ENCODE measurements around the gene NTNG2.

The NTNG2 gene

DNA sequence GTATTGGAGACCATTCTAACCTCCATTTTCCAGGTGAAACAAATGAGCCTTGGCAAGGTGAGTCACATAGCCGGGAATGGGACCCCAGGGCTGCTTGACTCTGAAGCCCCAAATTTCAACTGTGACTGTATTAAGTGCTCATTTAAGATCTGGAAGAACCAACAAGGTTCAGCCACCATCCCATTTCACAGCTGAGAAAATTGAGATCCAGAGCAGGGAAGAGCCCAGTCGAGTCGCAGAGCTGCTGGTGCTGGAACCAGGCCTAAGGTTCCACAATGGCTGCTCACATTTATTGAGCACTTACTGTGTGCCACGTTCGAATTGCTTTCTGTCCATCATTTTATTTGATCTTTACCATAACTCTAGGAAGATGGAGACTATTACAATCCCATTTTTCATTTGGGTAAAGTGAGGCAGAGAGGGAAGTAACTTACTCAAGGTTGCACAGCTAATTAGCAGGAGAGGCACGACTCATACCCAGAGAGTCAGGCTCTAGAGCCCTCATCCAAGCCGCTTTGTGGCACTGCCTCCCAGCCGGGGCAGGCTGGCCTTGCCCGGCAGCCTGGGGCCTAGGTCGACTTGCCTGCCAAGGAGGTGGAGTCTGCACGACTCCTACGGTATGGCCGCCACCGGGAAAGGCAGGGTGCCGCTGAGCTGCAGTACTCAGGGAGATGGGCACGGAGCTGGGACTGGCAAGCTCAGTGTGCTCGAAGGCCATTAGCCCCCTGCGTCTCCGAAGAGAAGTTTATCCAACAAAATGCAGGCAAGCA is 4.3 kb upstream of the NTNG2 start:
- H3K4me3 ChIP-seq (ENCODE audit: low read length in 2 of 2): no peak overlapping the region
- no peaks in the 10 kb centered on the region for H3K36me3 ChIP-seq (ENCODE audit: control insufficient read depth in 2 of 2, insufficient read depth in 2 of 2, low read length in 2 of 2)
- peaks cover 19 to 48% of the 10 kb centered on the region in 2 donors for H3K27me3 ChIP-seq (ENCODE audit: control insufficient read depth in 2 of 2, insufficient read depth in 2 of 2, low read length in 2 of 2)
- no peak overlapping the region for H3K9ac ChIP-seq (ENCODE audit: low read depth in 1 of 2, low read length in 2 of 2)
- no peaks in the 10 kb centered on the region for H3K9me3 ChIP-seq (ENCODE audit: control insufficient read depth in 2 of 2, low read length in 2 of 2)
- H3K4me1 ChIP-seq (ENCODE audit: control insufficient read depth in 2 of 2, insufficient read depth in 2 of 2, low read length in 2 of 2): peaks cover 1 to 2% of the 10 kb centered on the region in 2 donors
- no peak overlapping the region for H3K27ac ChIP-seq (ENCODE audit: low read depth in 2 of 2, low read length in 2 of 2)

DNA sequence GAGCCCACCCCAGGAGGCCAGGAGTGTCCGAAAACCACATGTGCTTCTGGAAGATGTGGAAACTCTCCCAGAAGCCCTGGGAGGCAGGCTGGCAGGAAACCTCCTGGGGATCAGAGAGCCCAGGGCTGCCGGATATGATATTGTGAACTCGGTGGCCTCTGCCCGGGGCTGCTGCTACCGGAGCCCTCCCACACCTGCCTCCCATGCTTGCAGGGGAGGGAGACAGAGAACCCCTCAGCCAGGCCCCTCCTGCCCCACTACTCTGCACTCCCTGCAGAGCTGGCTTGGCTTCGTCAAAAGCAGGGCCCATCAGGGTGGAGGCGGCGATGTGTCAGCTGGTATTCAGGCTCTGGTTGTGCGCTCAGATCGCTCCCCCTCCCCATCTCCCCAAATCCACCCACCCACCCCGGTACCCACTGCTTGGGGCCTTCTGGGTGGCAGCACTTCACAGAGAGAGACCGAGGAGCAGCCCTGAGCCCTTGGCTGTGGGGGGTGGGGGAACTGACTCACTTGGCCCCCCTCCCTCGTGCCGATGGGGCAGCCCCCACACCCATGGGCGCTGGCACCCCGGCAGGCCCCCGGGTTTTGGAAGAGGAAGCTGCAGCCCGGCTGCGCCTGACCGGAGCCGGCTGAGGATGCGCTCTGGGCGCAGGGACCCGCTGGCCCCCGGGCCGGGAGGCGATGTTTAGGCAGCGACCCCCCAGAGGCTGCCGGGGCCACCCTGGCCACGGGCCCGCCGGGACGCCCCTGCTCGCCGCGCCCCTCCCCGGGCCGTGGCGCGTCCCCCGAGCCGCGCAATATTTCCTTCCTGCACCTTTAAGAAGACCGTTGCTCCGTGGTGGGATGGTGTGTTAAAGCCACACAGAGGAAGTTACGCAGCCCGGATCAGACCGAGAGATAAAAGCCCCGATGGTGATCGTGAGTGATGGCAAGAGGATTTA is 786 bp upstream of the NTNG2 start:
- Histone ChIP-seq H3K4me3 (ENCODE audit: low read length in 2 of 2) (peak overlapping the region; percentile 30 to 68), H3K27me3 (ENCODE audit: control insufficient read depth in 2 of 2, insufficient read depth in 2 of 2, low read length in 2 of 2) (peaks cover 34 to 51% of the 10 kb centered on the region in 2 donors), H3K9ac (ENCODE audit: low read depth in 1 of 2, low read length in 2 of 2) (no peak overlapping the region), H3K4me1 (ENCODE audit: control insufficient read depth in 2 of 2, insufficient read depth in 2 of 2, low read length in 2 of 2) (peaks cover 3 to 5% of the 10 kb centered on the region in 2 donors), H3K27ac (ENCODE audit: low read depth in 2 of 2, low read length in 2 of 2) (no peak overlapping the region), H3K9me3 (ENCODE audit: control insufficient read depth in 2 of 2, low read length in 2 of 2) (no peaks in the 10 kb centered on the region), H3K36me3 (ENCODE audit: control insufficient read depth in 2 of 2, insufficient read depth in 2 of 2, low read length in 2 of 2) (no peaks in the 10 kb centered on the region)

DNA sequence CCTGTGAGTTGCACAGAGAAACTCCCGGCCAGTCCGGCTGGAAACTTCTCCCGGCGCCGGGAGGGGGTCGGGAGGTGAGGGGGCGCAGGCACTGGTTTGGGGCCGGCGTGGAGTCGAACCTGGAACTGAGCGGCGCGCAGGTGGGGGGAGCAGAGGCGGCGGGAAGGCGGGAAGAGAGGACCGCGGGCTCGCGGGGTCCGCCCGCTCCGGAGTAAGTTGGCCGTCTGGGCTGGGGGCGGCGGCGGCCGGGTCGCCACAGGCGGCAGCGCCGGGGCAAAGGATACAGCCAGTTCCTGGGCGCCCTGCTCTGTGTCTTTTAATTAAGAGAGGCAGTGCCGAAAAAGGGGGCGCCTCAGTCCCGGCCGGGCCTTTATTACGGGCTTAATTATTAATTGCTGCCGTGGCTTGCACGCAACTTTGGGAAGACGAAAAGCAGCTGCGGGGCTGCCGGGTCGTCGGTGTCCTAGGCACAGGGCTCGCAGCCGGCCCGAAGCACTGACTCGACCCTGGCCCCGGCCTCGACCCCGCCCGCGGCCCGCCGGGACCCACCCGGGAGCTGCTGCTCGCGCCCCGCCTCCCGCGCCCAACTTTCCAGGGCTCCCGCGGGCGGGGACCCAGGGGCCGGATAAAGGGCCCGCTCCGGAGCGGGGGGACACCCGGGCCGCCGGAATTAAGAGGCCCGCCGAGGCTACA is 1.1 kb downstream of the NTNG2 start:
- no peak overlapping the region for H3K9ac ChIP-seq (ENCODE audit: low read depth in 1 of 2, low read length in 2 of 2)
- H3K9me3 ChIP-seq (ENCODE audit: control insufficient read depth in 2 of 2, low read length in 2 of 2): no peaks in the 10 kb centered on the region
- H3K27me3 ChIP-seq (ENCODE audit: control insufficient read depth in 2 of 2, insufficient read depth in 2 of 2, low read length in 2 of 2): peaks cover 39 to 63% of the 10 kb centered on the region in 2 donors
- peaks cover 3 to 5% of the 10 kb centered on the region in 2 donors for H3K4me1 ChIP-seq (ENCODE audit: control insufficient read depth in 2 of 2, insufficient read depth in 2 of 2, low read length in 2 of 2)
- H3K4me3 ChIP-seq (ENCODE audit: low read length in 2 of 2): peak overlapping the region in 1 of 2 donors; percentile 46
- no peak overlapping the region for H3K27ac ChIP-seq (ENCODE audit: low read depth in 2 of 2, low read length in 2 of 2)
- H3K36me3 ChIP-seq (ENCODE audit: control insufficient read depth in 2 of 2, insufficient read depth in 2 of 2, low read length in 2 of 2): no peaks in the 10 kb centered on the region

DNA sequence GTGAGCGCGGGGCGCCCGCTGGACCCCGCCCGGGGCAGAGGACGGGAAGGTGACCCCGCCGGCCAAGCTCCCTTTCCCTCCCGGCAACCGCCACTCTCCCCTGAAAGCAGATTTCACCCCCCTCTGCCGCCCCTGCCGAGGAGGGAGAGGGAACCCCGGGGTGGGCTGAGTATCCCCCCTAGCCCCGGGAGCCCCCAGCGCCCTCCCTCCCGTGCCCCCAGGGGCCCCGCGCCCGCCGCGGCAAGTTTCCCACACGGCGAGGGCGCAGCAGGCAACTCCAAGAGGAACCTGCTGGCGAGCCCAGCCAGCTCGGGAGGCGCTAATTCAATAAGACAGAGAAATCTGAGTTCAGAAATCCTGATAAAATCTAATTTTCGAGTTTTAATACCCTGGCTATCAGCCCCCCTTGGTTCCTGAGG is 1.6 kb downstream of the NTNG2 start:
- Histone ChIP-seq H3K9me3 (ENCODE audit: control insufficient read depth in 2 of 2, low read length in 2 of 2) (no peaks in the 10 kb centered on the region), H3K27me3 (ENCODE audit: control insufficient read depth in 2 of 2, insufficient read depth in 2 of 2, low read length in 2 of 2) (peaks cover 36 to 58% of the 10 kb centered on the region in 2 donors), H3K4me3 (ENCODE audit: low read length in 2 of 2) (no peak overlapping the region), H3K9ac (ENCODE audit: low read depth in 1 of 2, low read length in 2 of 2) (no peak overlapping the region), H3K27ac (ENCODE audit: low read depth in 2 of 2, low read length in 2 of 2) (no peak overlapping the region), H3K36me3 (ENCODE audit: control insufficient read depth in 2 of 2, insufficient read depth in 2 of 2, low read length in 2 of 2) (no peaks in the 10 kb centered on the region), H3K4me1 (ENCODE audit: control insufficient read depth in 2 of 2, insufficient read depth in 2 of 2, low read length in 2 of 2) (peaks cover 3 to 5% of the 10 kb centered on the region in 2 donors)

DNA sequence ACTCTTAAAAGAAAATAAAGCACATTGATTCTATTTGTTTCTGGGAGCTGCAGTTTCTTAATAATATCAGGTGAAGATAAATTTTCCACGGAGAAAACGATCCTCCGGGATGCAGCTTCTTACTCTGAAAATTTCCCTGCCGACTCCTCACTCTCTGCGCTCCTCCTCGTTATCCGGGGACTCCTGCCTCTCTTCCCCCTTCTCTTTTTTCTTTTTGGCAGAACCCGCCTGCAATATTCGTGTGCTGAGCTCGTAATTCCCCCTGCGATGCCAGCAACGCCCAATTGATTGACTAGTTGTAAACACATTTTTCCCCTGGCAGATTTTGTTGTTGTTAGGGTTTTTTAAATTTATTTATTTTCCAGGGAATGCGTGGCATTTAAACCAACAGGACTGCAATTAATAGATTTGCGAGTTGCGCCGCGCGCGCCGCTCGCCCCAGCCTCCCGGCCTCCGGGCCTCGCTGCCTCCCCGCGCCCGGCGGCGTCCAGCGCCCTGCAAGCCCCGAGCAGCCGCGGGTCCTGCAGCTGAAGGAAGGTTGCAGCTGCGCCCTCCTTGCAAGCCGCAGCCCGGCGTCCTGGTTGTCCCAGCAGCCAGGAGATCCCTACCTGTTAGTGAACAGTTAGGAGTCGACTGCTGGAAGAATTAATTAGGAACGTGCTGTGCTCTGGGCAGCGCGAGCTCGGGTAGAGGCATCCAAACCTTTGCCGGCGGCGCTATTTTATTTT is 2.2 kb downstream of the NTNG2 start:
- Histone ChIP-seq H3K4me1 (ENCODE audit: control insufficient read depth in 2 of 2, insufficient read depth in 2 of 2, low read length in 2 of 2) (peaks cover 3 to 5% of the 10 kb centered on the region in 2 donors), H3K27me3 (ENCODE audit: control insufficient read depth in 2 of 2, insufficient read depth in 2 of 2, low read length in 2 of 2) (peaks cover 35 to 56% of the 10 kb centered on the region in 2 donors), H3K9me3 (ENCODE audit: control insufficient read depth in 2 of 2, low read length in 2 of 2) (no peaks in the 10 kb centered on the region)

GRCh38 chr9:132164604-132165362 is 2.9 kb downstream of the NTNG2 start:
- Histone ChIP-seq H3K36me3 (ENCODE audit: control insufficient read depth in 2 of 2, insufficient read depth in 2 of 2, low read length in 2 of 2) (no peaks in the 10 kb centered on the region), H3K9ac (ENCODE audit: low read depth in 1 of 2, low read length in 2 of 2) (no peak overlapping the region), H3K4me3 (ENCODE audit: low read length in 2 of 2) (no peak overlapping the region)

More for the DNA sequence above, 2.2 kb downstream of the NTNG2 start:
- Histone ChIP-seq H3K9ac (ENCODE audit: low read depth in 1 of 2, low read length in 2 of 2) (no peak overlapping the region), H3K27ac (ENCODE audit: low read depth in 2 of 2, low read length in 2 of 2) (no peak overlapping the region), H3K36me3 (ENCODE audit: control insufficient read depth in 2 of 2, insufficient read depth in 2 of 2, low read length in 2 of 2) (no peaks in the 10 kb centered on the region), H3K4me3 (ENCODE audit: low read length in 2 of 2) (no peak overlapping the region)

DNA sequence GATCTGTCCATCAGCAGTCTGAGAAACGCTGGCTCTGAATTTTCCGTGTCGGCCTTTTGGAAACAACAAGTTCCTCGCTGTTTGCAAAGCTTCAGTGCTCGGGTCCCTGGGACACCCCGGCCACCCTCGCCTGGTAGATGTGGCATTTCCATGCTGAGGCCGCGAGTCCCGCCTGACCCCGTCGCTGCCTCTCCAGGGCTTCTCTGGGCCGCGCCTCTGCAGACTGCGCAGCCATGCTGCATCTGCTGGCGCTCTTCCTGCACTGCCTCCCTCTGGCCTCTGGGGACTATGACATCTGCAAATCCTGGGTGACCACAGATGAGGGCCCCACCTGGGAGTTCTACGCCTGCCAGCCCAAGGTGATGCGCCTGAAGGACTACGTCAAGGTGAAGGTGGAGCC is 4.7 kb downstream of the NTNG2 start:
- no peak overlapping the region for H3K4me3 ChIP-seq (ENCODE audit: low read length in 2 of 2)
- no peaks in the 10 kb centered on the region for H3K36me3 ChIP-seq (ENCODE audit: control insufficient read depth in 2 of 2, insufficient read depth in 2 of 2, low read length in 2 of 2)
- H3K9ac ChIP-seq (ENCODE audit: low read depth in 1 of 2, low read length in 2 of 2): no peak overlapping the region
- no peak overlapping the region for H3K27ac ChIP-seq (ENCODE audit: low read depth in 2 of 2, low read length in 2 of 2)
- H3K27me3 ChIP-seq (ENCODE audit: control insufficient read depth in 2 of 2, insufficient read depth in 2 of 2, low read length in 2 of 2): peaks cover 21 to 42% of the 10 kb centered on the region in 2 donors
- H3K4me1 ChIP-seq (ENCODE audit: control insufficient read depth in 2 of 2, insufficient read depth in 2 of 2, low read length in 2 of 2): peaks cover 3 to 4% of the 10 kb centered on the region in 2 donors
- no peaks in the 10 kb centered on the region for H3K9me3 ChIP-seq (ENCODE audit: control insufficient read depth in 2 of 2, low read length in 2 of 2)

More at GRCh38 chr9:132164604-132165362, 2.9 kb downstream of the NTNG2 start:
- Histone ChIP-seq H3K27me3 (ENCODE audit: control insufficient read depth in 2 of 2, insufficient read depth in 2 of 2, low read length in 2 of 2) (peaks cover 32 to 55% of the 10 kb centered on the region in 2 donors), H3K9me3 (ENCODE audit: control insufficient read depth in 2 of 2, low read length in 2 of 2) (no peaks in the 10 kb centered on the region), H3K4me1 (ENCODE audit: control insufficient read depth in 2 of 2, insufficient read depth in 2 of 2, low read length in 2 of 2) (peaks cover 3 to 5% of the 10 kb centered on the region in 2 donors), H3K27ac (ENCODE audit: low read depth in 2 of 2, low read length in 2 of 2) (no peak overlapping the region)

DNA sequence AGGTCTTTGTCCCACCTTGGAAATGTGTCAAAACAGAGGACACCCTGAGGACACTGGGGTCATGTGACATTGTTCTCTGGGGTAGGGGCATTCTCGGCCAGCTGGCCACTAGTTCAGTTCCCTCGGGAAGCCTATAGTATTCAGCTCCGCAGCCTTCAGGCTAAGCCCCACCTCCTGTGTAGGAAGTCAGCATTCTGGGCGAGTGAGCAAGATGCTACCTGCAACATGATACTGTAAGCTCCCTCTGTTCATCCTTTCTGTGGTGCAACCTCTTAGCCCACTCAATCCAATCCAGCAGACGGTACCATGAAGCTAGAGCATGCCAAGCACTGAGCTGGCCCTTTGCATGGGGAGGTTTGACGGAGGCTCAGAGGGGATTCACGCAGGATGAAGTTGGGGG is 5.3 kb downstream of the NTNG2 start:
- no peak overlapping the region for H3K27ac ChIP-seq (ENCODE audit: low read depth in 2 of 2, low read length in 2 of 2)
- H3K27me3 ChIP-seq (ENCODE audit: control insufficient read depth in 2 of 2, insufficient read depth in 2 of 2, low read length in 2 of 2): peaks cover 21 to 43% of the 10 kb centered on the region in 2 donors

GRCh38 chr9:132168347-132168746 is 6.5 kb downstream of the NTNG2 start:
- no peaks in the 10 kb centered on the region for H3K9me3 ChIP-seq (ENCODE audit: control insufficient read depth in 2 of 2, low read length in 2 of 2)
- no peak overlapping the region for H3K9ac ChIP-seq (ENCODE audit: low read depth in 1 of 2, low read length in 2 of 2)
- H3K27ac ChIP-seq (ENCODE audit: low read depth in 2 of 2, low read length in 2 of 2): no peak overlapping the region
- peaks cover 0 to 4% of the 10 kb centered on the region in 2 donors for H3K4me1 ChIP-seq (ENCODE audit: control insufficient read depth in 2 of 2, insufficient read depth in 2 of 2, low read length in 2 of 2)
- H3K36me3 ChIP-seq (ENCODE audit: control insufficient read depth in 2 of 2, insufficient read depth in 2 of 2, low read length in 2 of 2): no peaks in the 10 kb centered on the region
- peaks cover 21 to 38% of the 10 kb centered on the region in 2 donors for H3K27me3 ChIP-seq (ENCODE audit: control insufficient read depth in 2 of 2, insufficient read depth in 2 of 2, low read length in 2 of 2)
- no peak overlapping the region for H3K4me3 ChIP-seq (ENCODE audit: low read length in 2 of 2)

More for the DNA sequence above, 5.3 kb downstream of the NTNG2 start:
- H3K9ac ChIP-seq (ENCODE audit: low read depth in 1 of 2, low read length in 2 of 2): no peak overlapping the region
- no peak overlapping the region for H3K4me3 ChIP-seq (ENCODE audit: low read length in 2 of 2)
- no peaks in the 10 kb centered on the region for H3K36me3 ChIP-seq (ENCODE audit: control insufficient read depth in 2 of 2, insufficient read depth in 2 of 2, low read length in 2 of 2)
- no peaks in the 10 kb centered on the region for H3K9me3 ChIP-seq (ENCODE audit: control insufficient read depth in 2 of 2, low read length in 2 of 2)
- H3K4me1 ChIP-seq (ENCODE audit: control insufficient read depth in 2 of 2, insufficient read depth in 2 of 2, low read length in 2 of 2): peaks cover 3 to 4% of the 10 kb centered on the region in 2 donors

All from mucosa of rectum (tissue), 2 donors.